NT2/D1 (cell line): ENCODE measurements around the gene POGLUT2.

Source experiments
- DNase-seq: peaks from one replicate; pipeline ENCODE4 v3.0.0-alpha.2; 2011; ENCODE audit warnings: low read depth, low spot score
- H3K27me3 ChIP-seq: 2 replicates; pipeline ENCODE4 v1.6.0; 2011; ENCODE audit warnings: mild to moderate bottlenecking; ENCODE audit not compliant: insufficient read length, insufficient read depth
- H3K36me3 ChIP-seq: 2 replicates; pipeline ENCODE4 v1.6.1; 2011; ENCODE audit warnings: mild to moderate bottlenecking, low read length, mixed read lengths; ENCODE audit not compliant: insufficient read depth, insufficient read length
- H3K4me1 ChIP-seq: 2 replicates; pipeline ENCODE4 v1.5.1; 2011; ENCODE audit not compliant: insufficient read depth, insufficient read length
- H3K4me3 ChIP-seq: 2 replicates; pipeline ENCODE4 v1.5.1; 2011; ENCODE audit warnings: low read depth; ENCODE audit not compliant: insufficient read length
- H3K9ac ChIP-seq: 2 replicates; pipeline ENCODE4 v1.6.0; 2011; ENCODE audit warnings: low read depth; ENCODE audit not compliant: insufficient read length
- H3K9me3 ChIP-seq: 2 replicates; pipeline ENCODE4 v1.5.1; 2011; ENCODE audit warnings: mild to moderate bottlenecking, low read length; ENCODE audit not compliant: insufficient read depth
- SUZ12 ChIP-seq: IDR thresholded peaks from 2 replicates; pipeline ENCODE4 v1.6.1; 2011; ENCODE audit not compliant: insufficient read length, insufficient read depth; ENCODE audit errors: extremely low read depth
- YY1 ChIP-seq: IDR thresholded peaks from 2 replicates; pipeline ENCODE4 v1.6.1; 2011; ENCODE audit not compliant: insufficient read length, insufficient read depth
- ZNF274 ChIP-seq: IDR thresholded peaks from 2 replicates; pipeline ENCODE4 v1.6.1; 2011; ENCODE audit warnings: mild to moderate bottlenecking, low read depth, low read length

The POGLUT2 gene

GRCh38 chr13:102816708-102817107, 17.9 kb upstream of the POGLUT2 start:
- no peak overlapping the region for H3K9ac ChIP-seq
- H3K27me3 ChIP-seq: no peaks in the 10 kb centered on the region
- H3K36me3 ChIP-seq: no peaks in the 10 kb centered on the region
- no peak for TF ChIP-seq ZNF274
- no peak for TF ChIP-seq SUZ12
- no peak for TF ChIP-seq YY1
- no peaks in the 10 kb centered on the region for H3K9me3 ChIP-seq
- no peaks in the 10 kb centered on the region for H3K4me1 ChIP-seq
- no peak overlapping the region for H3K4me3 ChIP-seq
- no peak for DNase-seq

GRCh38 chr13:102815788-102816187, 17.0 kb upstream of the POGLUT2 start:
- Histone ChIP-seq H3K4me1 (no peaks in the 10 kb centered on the region), H3K9me3 (no peaks in the 10 kb centered on the region), H3K36me3 (no peaks in the 10 kb centered on the region), H3K4me3 (no peak overlapping the region), H3K9ac (no peak overlapping the region), H3K27me3 (no peaks in the 10 kb centered on the region)
- no peak for DNase-seq
- no peak for TF ChIP-seq ZNF274
- TF ChIP-seq YY1: no peak
- TF ChIP-seq SUZ12: no peak

- Histone ChIP-seq H3K9ac (no peak overlapping the region), H3K9me3 (no peaks in the 10 kb centered on the region), H3K4me3 (no peak overlapping the region), H3K4me1 (no peaks in the 10 kb centered on the region), H3K36me3 (no peaks in the 10 kb centered on the region), H3K27me3 (no peaks in the 10 kb centered on the region)
- TF ChIP-seq ZNF274 (no peak), YY1 (no peak), SUZ12 (no peak)
- DNase-seq: no peak
These were observed 16.0 kb upstream of the POGLUT2 start for GRCh38 chr13:102814793-102815192.

- H3K36me3 ChIP-seq: no peaks in the 10 kb centered on the region
- no peaks in the 10 kb centered on the region for H3K4me1 ChIP-seq
- H3K9me3 ChIP-seq: no peaks in the 10 kb centered on the region
- no peaks in the 10 kb centered on the region for H3K27me3 ChIP-seq
- H3K4me3 ChIP-seq: no peak overlapping the region
- no peak overlapping the region for H3K9ac ChIP-seq
- TF ChIP-seq SUZ12 (no peak), ZNF274 (no peak), YY1 (no peak)
- no peak for DNase-seq
These were observed 15.3 kb upstream of the POGLUT2 start for GRCh38 chr13:102814025-102814607.

GRCh38 chr13:102812611-102813287, 14.0 kb upstream of the POGLUT2 start:
- Histone ChIP-seq H3K9me3 (no peaks in the 10 kb centered on the region), H3K9ac (no peak overlapping the region), H3K4me1 (no peaks in the 10 kb centered on the region), H3K27me3 (no peaks in the 10 kb centered on the region), H3K4me3 (no peak overlapping the region), H3K36me3 (no peaks in the 10 kb centered on the region)
- no peak for DNase-seq
- no peak for TF ChIP-seq YY1
- TF ChIP-seq ZNF274: no peak
- no peak for TF ChIP-seq SUZ12

GRCh38 chr13:102807699-102808098, 8.9 kb upstream of the POGLUT2 start:
- Histone ChIP-seq H3K27me3 (no peaks in the 10 kb centered on the region), H3K36me3 (no peaks in the 10 kb centered on the region), H3K4me1 (no peaks in the 10 kb centered on the region), H3K4me3 (no peak overlapping the region), H3K9me3 (no peaks in the 10 kb centered on the region), H3K9ac (no peak overlapping the region)
- no peak for DNase-seq
- TF ChIP-seq YY1 (no peak), SUZ12 (no peak), ZNF274 (no peak)

- no peaks in the 10 kb centered on the region for H3K36me3 ChIP-seq
- peaks cover 4% of the 10 kb centered on the region for H3K27me3 ChIP-seq
- no peak overlapping the region for H3K4me3 ChIP-seq
- no peaks in the 10 kb centered on the region for H3K9me3 ChIP-seq
- H3K4me1 ChIP-seq: no peaks in the 10 kb centered on the region
- no peak for DNase-seq
- H3K9ac ChIP-seq: no peak overlapping the region
- TF ChIP-seq ZNF274: no peak
- no peak for TF ChIP-seq YY1
- no peak for TF ChIP-seq SUZ12
These were observed 6.9 kb upstream of the POGLUT2 start for GRCh38 chr13:102805680-102806079.
